GM18526 (cell line): ENCODE measurements around the gene SPIB.

Source experiments
- POLR2A ChIP-seq: IDR thresholded peaks from 3 replicates; pipeline ENCODE4 v1.6.1; 2011; ENCODE audit not compliant: insufficient read length; ENCODE audit errors: extremely low read depth

Gene SPIB

DNA sequence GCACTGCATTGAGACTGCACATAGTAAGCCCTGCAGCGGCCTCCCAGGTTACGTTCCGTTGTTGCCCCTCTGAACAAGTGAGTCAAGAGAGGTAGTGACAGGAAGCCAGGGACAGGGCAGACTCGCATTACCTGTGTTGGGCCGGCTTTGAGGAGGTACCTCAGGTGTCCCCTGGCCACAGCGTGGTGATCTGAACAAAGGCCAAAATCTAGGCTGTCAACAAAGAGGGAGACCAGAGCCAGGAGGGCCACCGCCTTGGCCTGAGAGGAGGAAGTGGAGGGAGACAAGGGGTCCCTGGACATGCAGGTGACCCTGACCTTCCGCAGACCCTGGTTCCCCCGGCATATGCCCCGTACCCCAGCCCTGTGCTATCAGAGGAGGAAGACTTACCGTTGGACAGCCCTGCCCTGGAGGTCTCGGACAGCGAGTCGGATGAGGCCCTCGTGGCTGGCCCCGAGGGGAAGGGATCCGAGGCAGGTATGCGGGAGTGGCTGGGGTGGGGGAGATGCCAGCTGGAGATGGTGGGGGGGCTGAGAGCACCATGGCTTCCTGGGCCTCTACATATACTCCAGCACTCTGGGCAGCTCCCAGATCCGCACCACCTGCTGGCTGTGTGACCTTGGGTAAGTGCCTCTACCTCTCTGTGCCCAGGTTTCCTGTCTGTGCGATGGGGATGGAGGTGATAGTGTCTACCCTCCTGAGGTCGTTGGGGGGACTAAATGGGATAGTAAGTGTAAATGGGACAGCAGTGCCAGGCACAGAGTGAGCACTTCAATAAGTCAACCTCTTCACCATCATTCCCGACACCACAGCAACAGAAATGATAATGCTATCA, 4.8 kb downstream of the SPIB start:
- no peak for TF ChIP-seq POLR2A

GRCh38 chr19:50425581-50425980, 6.8 kb downstream of the SPIB start:
- no peak for TF ChIP-seq POLR2A

- no peak for TF ChIP-seq POLR2A
Measured at GRCh38 chr19:50427318-50427925, 8.7 kb downstream of the SPIB start.

DNA sequence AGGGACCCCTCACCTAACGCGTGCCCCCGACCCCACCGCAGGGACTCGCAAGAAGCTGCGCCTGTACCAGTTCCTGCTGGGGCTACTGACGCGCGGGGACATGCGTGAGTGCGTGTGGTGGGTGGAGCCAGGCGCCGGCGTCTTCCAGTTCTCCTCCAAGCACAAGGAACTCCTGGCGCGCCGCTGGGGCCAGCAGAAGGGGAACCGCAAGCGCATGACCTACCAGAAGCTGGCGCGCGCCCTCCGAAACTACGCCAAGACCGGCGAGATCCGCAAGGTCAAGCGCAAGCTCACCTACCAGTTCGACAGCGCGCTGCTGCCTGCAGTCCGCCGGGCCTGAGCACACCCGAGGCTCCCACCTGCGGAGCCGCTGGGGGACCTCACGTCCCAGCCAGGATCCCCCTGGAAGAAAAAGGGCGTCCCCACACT, 9.3 kb downstream of the SPIB start:
- TF ChIP-seq POLR2A: no peak

DNA sequence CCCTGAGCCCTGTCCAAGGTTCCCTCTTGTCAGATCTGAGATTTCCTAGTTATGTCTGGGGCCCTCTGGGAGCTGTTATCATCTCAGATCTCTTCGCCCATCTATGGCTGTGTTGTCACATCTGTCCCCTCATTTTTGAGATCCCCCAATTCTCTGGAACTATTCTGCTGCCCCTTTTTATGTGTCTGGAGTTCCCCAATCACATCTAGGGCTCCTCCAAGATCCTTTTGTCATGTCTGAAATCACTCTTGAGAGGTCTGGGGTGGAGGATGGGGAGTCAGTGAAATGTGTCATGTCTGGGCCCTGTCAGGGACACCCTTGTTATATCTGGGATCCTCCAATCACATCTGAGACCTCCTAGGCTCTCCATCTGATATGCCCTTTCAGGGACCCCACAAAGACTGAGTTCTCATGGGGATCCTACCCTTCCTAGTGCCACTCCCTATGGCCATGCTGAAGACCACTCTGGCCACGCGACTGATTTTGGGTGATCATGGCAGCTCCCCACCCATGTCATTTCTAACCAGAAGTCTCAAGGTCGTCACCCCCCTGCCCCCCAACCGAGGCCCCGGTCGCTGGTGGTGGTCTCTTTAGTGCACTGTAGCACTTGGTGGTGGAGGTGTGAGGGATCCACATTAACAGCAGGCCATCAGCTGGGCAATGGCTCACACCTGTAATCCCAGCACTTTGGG, 10.2 kb downstream of the SPIB start:
- TF ChIP-seq POLR2A: no peak

- no peak for TF ChIP-seq POLR2A
Measured at GRCh38 chr19:50430888-50431342, 12.2 kb downstream of the SPIB start.

- TF ChIP-seq POLR2A: peak; percentile 43
Measured at GRCh38 chr19:50431343-50432220, 12.8 kb downstream of the SPIB start.

GRCh38 chr19:50432221-50433028, 13.7 kb downstream of the SPIB start, which contains the start of gene MYBPC2:
MYBPC2 (plus strand) TSS chr19:50432892; CDS start chr19:50432954, 62 bp downstream.
- TF ChIP-seq POLR2A: no peak

DNA sequence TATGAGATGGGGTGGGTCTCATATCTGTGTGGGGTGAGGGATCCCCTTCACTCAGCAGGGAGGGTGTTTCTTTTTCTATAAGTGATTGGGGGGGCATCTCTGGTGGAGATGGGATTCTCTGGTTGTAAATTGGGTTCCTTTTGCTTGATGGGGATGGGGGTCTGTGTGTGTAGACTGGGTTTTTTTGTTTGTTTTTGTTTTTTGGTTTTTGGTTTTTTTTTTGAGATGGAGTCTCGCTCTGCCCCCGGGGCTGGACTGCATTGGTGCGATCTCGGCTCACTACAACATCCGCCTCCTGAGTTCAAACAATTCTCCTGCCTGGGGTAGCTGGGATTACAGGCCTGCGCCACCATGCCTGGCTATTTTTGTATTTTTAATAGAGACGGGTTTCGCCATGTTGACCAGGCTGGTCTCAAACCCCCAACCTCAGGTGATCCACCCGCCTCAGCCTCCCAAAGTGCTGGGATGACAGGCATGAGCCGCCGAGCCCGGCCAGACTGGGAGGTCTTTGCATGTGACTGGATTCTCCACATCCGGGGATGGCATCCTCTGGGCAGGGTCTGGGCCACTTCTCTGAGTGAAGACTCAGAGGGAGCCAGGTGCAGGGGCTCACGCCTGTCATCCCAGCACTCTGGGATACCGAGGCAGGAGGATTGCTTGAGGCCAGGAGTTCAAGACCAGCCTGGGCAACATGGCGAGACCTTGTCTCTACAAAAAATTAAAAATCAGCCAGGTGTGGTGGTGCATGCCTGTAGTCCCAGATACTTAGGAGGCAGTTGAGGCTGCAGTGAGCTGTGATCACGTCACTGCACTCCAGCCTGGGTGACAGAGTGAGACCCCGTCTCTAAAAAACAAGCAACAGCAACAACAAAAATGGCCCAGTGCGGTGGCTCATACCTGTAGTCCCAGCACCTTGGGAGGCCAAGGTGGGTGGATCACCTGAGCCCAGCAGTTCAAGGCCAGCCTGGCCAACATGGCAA, 14.8 kb downstream of the SPIB start:
- no peak for TF ChIP-seq POLR2A

GRCh38 chr19:50434525-50434924, 15.8 kb downstream of the SPIB start:
- no peak for TF ChIP-seq POLR2A

GRCh38 chr19:50435221-50435620, 16.5 kb downstream of the SPIB start:
- TF ChIP-seq POLR2A: no peak

DNA sequence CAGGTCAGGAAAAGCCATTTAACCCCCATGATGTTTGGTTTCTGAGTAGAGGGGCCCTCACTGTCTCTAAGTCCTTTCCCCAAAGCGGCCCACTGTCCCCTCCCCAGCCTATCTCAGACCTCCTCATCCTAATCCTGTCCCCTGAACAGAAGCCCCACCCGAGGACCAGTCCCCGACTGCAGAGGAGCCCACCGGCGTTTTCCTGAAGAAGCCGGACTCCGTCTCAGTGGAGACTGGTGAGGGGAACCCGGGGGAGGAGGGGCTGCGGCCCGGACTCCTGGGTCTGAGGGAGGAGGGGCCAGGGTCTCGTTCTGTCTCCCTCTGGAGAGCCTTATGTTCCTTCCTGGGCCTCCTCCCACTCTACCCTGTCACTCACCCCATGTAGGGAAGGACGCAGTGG, 16.9 kb downstream of the SPIB start:
- TF ChIP-seq POLR2A: no peak
